IPS DF 6.9 (cell line): ENCODE data around the gene HMGB3.
"Not testable (repeated sequence)": the region's sequence is repeated elsewhere in the genome, so short reads cannot be mapped to it uniquely, and the experiment has no call there.

ENCODE experiments used
- DNase-seq: peaks from one replicate; pipeline ENCODE4 v3.0.0-alpha.2; 2013; ENCODE audit warnings: low read depth, low spot score
- H3K27ac ChIP-seq: one replicate; pipeline ENCODE4 v1.5.1; 2013; ENCODE audit warnings: low read length, control low read depth
- H3K27me3 ChIP-seq: 2 replicates; pipeline ENCODE4 v1.6.1; 2013; ENCODE audit warnings: mild to moderate bottlenecking, low read length; ENCODE audit not compliant: control insufficient read depth, insufficient read depth
- H3K36me3 ChIP-seq: 2 replicates; pipeline ENCODE4 v1.6.1; 2013; ENCODE audit warnings: low read length; ENCODE audit not compliant: control insufficient read depth, insufficient read depth
- H3K4me1 ChIP-seq: 2 replicates; pipeline ENCODE4 v1.6.1; 2013; ENCODE audit warnings: low read length; ENCODE audit not compliant: control insufficient read depth, insufficient read depth
- H3K4me3 ChIP-seq: 2 replicates; pipeline ENCODE4 v1.5.1; 2013; ENCODE audit warnings: mild to moderate bottlenecking, low read length
- H3K9me3 ChIP-seq: 2 replicates; pipeline ENCODE4 v1.6.1; 2013; ENCODE audit warnings: low read length, inconsistent platforms; ENCODE audit not compliant: control insufficient read depth, insufficient read depth
- WGBS: extraction: QIAGEN DNeasy Blood & Tissue Kit; methylation state at CpG from one replicate; pipeline ENCODE4 v1.1.7; 2013; ENCODE audit warnings: mixed read lengths, missing lambda C conversion rate; ENCODE audit not compliant: insufficient read length, insufficient coverage; 5-methylcytosine and 5-hydroxymethylcytosine counted together

The HMGB3 gene

GRCh38 chrX:150955590-150955989 lies 27.5 kb upstream of the HMGB3 start:
- DNase-seq, result no peak
- H3K4me1 ChIP-seq, result no peaks in the 10 kb centered on the region
- H3K36me3 ChIP-seq, result no peaks in the 10 kb centered on the region
- H3K4me3 ChIP-seq, result no peak overlapping the region
- H3K27me3 ChIP-seq, result no peaks in the 10 kb centered on the region
- no peak overlapping the region for H3K27ac ChIP-seq
- no CpG with 5 or more reads among the region's 2 CpGs for WGBS
- no peaks in the 10 kb centered on the region for H3K9me3 ChIP-seq

- no peaks in the 10 kb centered on the region for H3K4me1 ChIP-seq
- no CpG with 5 or more reads among the region's 1 CpG for WGBS
- no peak for DNase-seq
Observed at GRCh38 chrX:150958177-150958576, 25.0 kb upstream of the HMGB3 start.

GRCh38 chrX:150959557-150959956 lies 23.6 kb upstream of the HMGB3 start:
- no peaks in the 10 kb centered on the region for H3K27me3 ChIP-seq
- DNase-seq, result no peak
- WGBS, result no CpG with 5 or more reads among the region's 2 CpGs
- H3K4me3 ChIP-seq, result no peak overlapping the region
- no peak overlapping the region for H3K27ac ChIP-seq
- H3K36me3 ChIP-seq, result no peaks in the 10 kb centered on the region
- H3K4me1 ChIP-seq, result no peaks in the 10 kb centered on the region
- no peaks in the 10 kb centered on the region for H3K9me3 ChIP-seq

More at GRCh38 chrX:150958177-150958576, 25.0 kb upstream of the HMGB3 start:
- Histone ChIP-seq H3K27me3 (no peaks in the 10 kb centered on the region), H3K27ac (no peak overlapping the region), H3K9me3 (no peaks in the 10 kb centered on the region), H3K4me3 (no peak overlapping the region), H3K36me3 (no peaks in the 10 kb centered on the region)

GRCh38 chrX:150961631-150962030 lies 21.5 kb upstream of the HMGB3 start:
- DNase-seq, result no peak
- H3K27me3 ChIP-seq, result no peaks in the 10 kb centered on the region
- H3K9me3 ChIP-seq, result no peaks in the 10 kb centered on the region
- H3K36me3 ChIP-seq, result no peaks in the 10 kb centered on the region
- no CpG with 5 or more reads among the region's 7 CpGs for WGBS
- no peak overlapping the region for H3K4me3 ChIP-seq
- no peaks in the 10 kb centered on the region for H3K4me1 ChIP-seq
- H3K27ac ChIP-seq, result no peak overlapping the region

GRCh38 chrX:150964416-150964815 lies 18.7 kb upstream of the HMGB3 start:
- H3K27me3 ChIP-seq, H3K4me1 ChIP-seq, H3K4me3 ChIP-seq, DNase-seq, H3K9me3 ChIP-seq, H3K27ac ChIP-seq, H3K36me3 ChIP-seq: not testable (repeated sequence)
- no CpG with 5 or more reads among the region's 12 CpGs for WGBS

GRCh38 chrX:150966235-150966634 lies 16.9 kb upstream of the HMGB3 start:
- Histone ChIP-seq H3K27ac (no peak overlapping the region), H3K9me3 (no peaks in the 10 kb centered on the region), H3K36me3 (no peaks in the 10 kb centered on the region), H3K27me3 (no peaks in the 10 kb centered on the region), H3K4me1 (no peaks in the 10 kb centered on the region; the same call in 1 of the 2 replicates), H3K4me3 (no peak overlapping the region)
- no peak for DNase-seq
- no CpG with 5 or more reads among the region's 11 CpGs for WGBS

GRCh38 chrX:150966742-150967141 lies 16.4 kb upstream of the HMGB3 start:
- Histone ChIP-seq H3K27ac (no peak overlapping the region), H3K9me3 (no peaks in the 10 kb centered on the region), H3K27me3 (no peaks in the 10 kb centered on the region), H3K4me3 (no peak overlapping the region), H3K4me1 (no peaks in the 10 kb centered on the region; the same call in none of the 2 replicates), H3K36me3 (no peaks in the 10 kb centered on the region)
- no peak for DNase-seq
- WGBS, result no CpG with 5 or more reads among the region's 3 CpGs

- Histone ChIP-seq H3K36me3 (no peaks in the 10 kb centered on the region), H3K9me3 (no peaks in the 10 kb centered on the region), H3K27ac (no peak overlapping the region), H3K4me3 (no peak overlapping the region), H3K27me3 (no peaks in the 10 kb centered on the region), H3K4me1 (no peaks in the 10 kb centered on the region; the same call in none of the 2 replicates)
- DNase-seq, result no peak
- no CpG with 5 or more reads among the region's 10 CpGs for WGBS
Observed at GRCh38 chrX:150967786-150968185, 15.3 kb upstream of the HMGB3 start.

GRCh38 chrX:150968862-150969720 lies 14.0 kb upstream of the HMGB3 start:
- Histone ChIP-seq H3K4me1 (no peaks in the 10 kb centered on the region; the same call in none of the 2 replicates), H3K27ac (no peak overlapping the region), H3K4me3 (no peak overlapping the region), H3K9me3 (no peaks in the 10 kb centered on the region), H3K36me3 (no peaks in the 10 kb centered on the region), H3K27me3 (no peaks in the 10 kb centered on the region)
- no CpG with 5 or more reads among the region's 17 CpGs for WGBS
- no peak for DNase-seq

GRCh38 chrX:150972450-150972849 lies 10.7 kb upstream of the HMGB3 start:
- H3K27me3 ChIP-seq, result no peaks in the 10 kb centered on the region
- H3K9me3 ChIP-seq, result no peaks in the 10 kb centered on the region
- no CpG with 5 or more reads among the region's 2 CpGs for WGBS
- H3K36me3 ChIP-seq, result no peaks in the 10 kb centered on the region
- no peak overlapping the region for H3K4me3 ChIP-seq
- DNase-seq, result no peak
- no peaks in the 10 kb centered on the region; the same call in none of the 2 replicates for H3K4me1 ChIP-seq
- H3K27ac ChIP-seq, result no peak overlapping the region
